HepG2 (cell line): ENCODE results near the gene AGBL2. TPM values are rescaled to one million over a fixed set of nuclear protein-coding genes. Genes with fewer than 3 reads are reported as not detected.

Source experiments
- ATAC-seq: fragments of 200-7000 bp; cut with Tn5 transposase; 3 replicates; pipeline ENCODE4 v1.9.1; 2020; ENCODE audit warnings: mild to moderate bottlenecking, moderate library complexity
- BruUV-seq: library from RNA; stranded (reverse); fragments of 400-500 nt; replicated peaks from 2 replicates; lab custom pipeline; 2021; lab: Mats Ljungman, UMichigan
- CTCF ChIA-PET: fragments of 300-600 bp; formaldehyde crosslinking; extraction: SDS; loops from one replicate; lab custom pipeline; 2021; ENCODE audit warnings: low total read pairs, inconsistent platforms, low intra/inter-chr PET ratio; lab: Yijun Ruan, JAX
- POLR2A ChIA-PET: fragments of 350-600 bp; sonication (Branson Sonifier 250); formaldehyde crosslinking; loops from one replicate; lab custom pipeline; 2020; ENCODE audit warnings: antibody characterized with exemption, inconsistent platforms; lab: Yijun Ruan, JAX
- DNase-seq: peaks from one replicate; pipeline ENCODE4 v3.0.0-alpha.2; 2015; ENCODE audit warnings: low spot score
- FAIRE-seq: peaks from 3 replicates; lab custom pipeline; 2011; peaks lifted over from hg19 to GRCh38; lab: Jason Lieb, UNC
- H2AFZ ChIP-seq: one replicate; pipeline ENCODE4 v1.6.1; 2011; ENCODE audit warnings: low read length, inconsistent platforms
- H3K27ac ChIP-seq: fragments of 300-600 bp; 3 replicates; pipeline ENCODE4 v1.8.0; 2011; ENCODE audit warnings: mixed run types, mild to moderate bottlenecking, mixed read lengths, low read length, inconsistent platforms; ENCODE audit not compliant: insufficient read depth; ENCODE audit errors: extremely low read length
- H3K27me3 ChIP-seq, 2 experiments: fragments of 200-600 bp in 1 of 2; 2 replicates in 1 of 2; 3 replicates in 1 of 2; pipeline versions ENCODE4 v1.6.0 to v1.8.0; 2011; ENCODE audit warnings: low read length in 2 of 2, mild to moderate bottlenecking in 2 of 2, moderate library complexity in 2 of 2, inconsistent platforms in 1 of 2; ENCODE audit not compliant: insufficient read depth in 2 of 2, control insufficient read depth in 1 of 2
- H3K36me3 ChIP-seq, 2 experiments: fragments of 200-600 bp in 1 of 2; replicated peaks in 1 of 2; 2 replicates in 1 of 2; 3 replicates in 1 of 2; pipeline versions ENCODE4 v1.5.1 to v1.8.0; 2011; ENCODE audit warnings: low read length in 2 of 2, inconsistent platforms in 1 of 2; ENCODE audit not compliant: insufficient read depth in 2 of 2, control insufficient read depth in 1 of 2
- H3K4me1 ChIP-seq: 2 replicates; pipeline ENCODE4 v1.5.1; 2012; ENCODE audit warnings: low read length, inconsistent platforms; ENCODE audit not compliant: insufficient read depth
- H3K4me2 ChIP-seq: 2 replicates; pipeline ENCODE4 v1.6.0; 2011; ENCODE audit warnings: low read depth, low read length, inconsistent platforms
- H3K4me3 ChIP-seq, 3 experiments: fragments of 200-600 bp in 1 of 3; sonication (generic), shearing (Covaris generic) in 1 of 3; replicated peaks in 1 of 3; 2 replicates each; pipeline ENCODE4 v1.5.1; 2011 to 2016; ENCODE audit warnings: low read length in 3 of 3, inconsistent platforms in 2 of 3, low read depth in 2 of 3, mild to moderate bottlenecking in 2 of 3, control low read depth in 1 of 3, mixed read lengths in 1 of 3; ENCODE audit not compliant: insufficient read depth in 1 of 3
- H3K79me2 ChIP-seq: one replicate; pipeline ENCODE4 v1.6.1; 2011; ENCODE audit warnings: low read length, inconsistent platforms; ENCODE audit not compliant: insufficient read depth
- H3K9ac ChIP-seq: 2 replicates; pipeline ENCODE4 v1.6.0; 2011; ENCODE audit warnings: mild to moderate bottlenecking, low read depth, low read length, inconsistent platforms; ENCODE audit not compliant: insufficient read depth
- H3K9me3 ChIP-seq: 2 replicates; pipeline ENCODE4 v1.5.1; 2012; ENCODE audit warnings: mild to moderate bottlenecking, low read length
- H4K20me1 ChIP-seq: 2 replicates; pipeline ENCODE4 v1.6.0; 2011; ENCODE audit warnings: inconsistent platforms, mild to moderate bottlenecking, low read length, moderate library complexity; ENCODE audit not compliant: insufficient read depth
- AHDC1 ChIP-seq: sonication (generic); formaldehyde crosslinking; IDR thresholded peaks from 2 replicates; pipeline ENCODE4 v1.5.1; 2020; ENCODE audit warnings: mild to moderate bottlenecking, missing genetic modification reagents, borderline replicate concordance
- ATF3 ChIP-seq: sonication (generic); formaldehyde crosslinking; IDR thresholded peaks from 2 replicates; pipeline ENCODE4 v1.4.0; 2020; ENCODE audit warnings: missing genetic modification reagents
- HDAC2 ChIP-seq: sonication (generic); formaldehyde crosslinking; IDR thresholded peaks from 2 replicates; pipeline ENCODE4 v1.4.0; 2020; ENCODE audit warnings: missing genetic modification reagents
- KLF6 ChIP-seq: IDR thresholded peaks from 2 replicates; pipeline ENCODE4 v1.8.0; 2016; ENCODE audit warnings: missing biosample characterization, missing genetic modification reagents
- RXRB ChIP-seq: IDR thresholded peaks from 2 replicates; pipeline ENCODE4 v1.6.1; 2016; ENCODE audit warnings: borderline replicate concordance, missing genetic modification reagents, missing compliant biosample characterization
- ZBTB42 ChIP-seq: sonication (generic); formaldehyde crosslinking; IDR thresholded peaks from 2 replicates; pipeline ENCODE4 v1.5.0; 2020; ENCODE audit warnings: mild to moderate bottlenecking, missing genetic modification reagents
- ZNF609 ChIP-seq: sonication (generic); formaldehyde crosslinking; IDR thresholded peaks from 2 replicates; pipeline ENCODE4 v1.4.0; 2020; ENCODE audit warnings: mild to moderate bottlenecking, missing genetic modification reagents, borderline replicate concordance
- ZNF709 ChIP-seq: sonication (generic); formaldehyde crosslinking; IDR thresholded peaks from 2 replicates; pipeline ENCODE4 v1.5.0; 2020; ENCODE audit warnings: mild to moderate bottlenecking, missing genetic modification reagents
- WGBS: methylation state at CpG from one replicate; pipeline ENCODE4 v1.1.6; 2017; ENCODE audit warnings: low lambda C conversion rate; 5-methylcytosine and 5-hydroxymethylcytosine counted together
- in situ Hi-C: cut with HindIII; loops from 2 replicates; pipeline ENCODE4 v1.10.0; 2017; ENCODE audit warnings: low pct_unique_long_range_greater_than_20kb; ENCODE audit not compliant: extremely low pct_ligation_motif_present
- intact Hi-C: fragments of 100-400 bp; cut with micrococcal nuclease; formaldehyde crosslinking; loops from one replicate; pipeline ENCODE4 v1.10.0; 2022; ENCODE audit not compliant: unreplicated experiment
- polyA plus RNA-seq, 8 experiments: library from polyadenylated mRNA; depleted of rRNA in 3 of 8; stranded (reverse) in 7 of 8; unstranded in 1 of 8; fragments of >200 nt; fragmentation: Illumina TruSeq in 4 of 8; extraction: Trizol in 4 of 8; gene quantifications; 2 replicates each; pipeline versions ENCODE4 v1.2.1 to v1.2.3, GENCODE V29; 2011 to 2016; ENCODE audit warnings: low read depth in 4 of 8, missing spikeins in 1 of 8, mixed read lengths in 1 of 8; ENCODE audit not compliant: insufficient read depth in 1 of 8
- total RNA-seq, 5 experiments: library from RNA; depleted of rRNA; stranded (reverse); fragments of >200 nt; fragmentation: Illumina TruSeq; extraction: Trizol; gene quantifications; 2 replicates each; pipeline ENCODE4 v1.2.3, GENCODE V29; 2016; ENCODE audit warnings: low read depth in 1 of 5

The AGBL2 gene
- total and polyA plus RNA-seq, 2 of the 13 experiments (the other 11 are each of a cell fraction or from before 2014, with no cell fraction given): 1.6 to 5.7 TPM

GRCh38 chr11:47725442-47726117, 10.4 kb upstream of the AGBL2 start (continued):
- 0 out of 2 replicates have a peak, but pooled peaks have one; percentile 20 for TF ChIP-seq AHDC1 (CRISPR knock-in tag)
- TF ChIP-seq, all 625 proteins: peak for 6

- ATAC-seq (peak; percentile 96), FAIRE-seq (peak; percentile 98), DNase-seq (peak; percentile 98)
- Histone ChIP-seq H3K79me2 (no peaks in the 10 kb centered on the region), H3K9ac (no peak overlapping the region), H3K4me3 (peak overlapping the region in 1 of 3 experiments; percentile 5; a peak in 1 of 6 replicates), H4K20me1 (peaks cover 2% of the 10 kb centered on the region; the same call in 1 of the 2 replicates), H3K27ac (peak overlapping the region; percentile 67), H3K4me2 (no peak overlapping the region), H3K36me3 (peaks cover 13 to 39% of the 10 kb centered on the region in 2 experiments), H3K27me3 (no peaks in the 10 kb centered on the region), H2AFZ (no peak overlapping the region), H3K4me1 (peaks cover 67% of the 10 kb centered on the region), H3K9me3 (no peaks in the 10 kb centered on the region)
- intact Hi-C loops: loop anchor here (1.0 kb wide), 1 partner anchor 82 kb away; the partner anchor contains the start of gene MTCH2
- no TSS peak for BruUV-seq
- in situ Hi-C loops: loop anchor here (10.0 kb wide), 1 partner anchor 79 kb away; the partner anchor contains the start of gene MTCH2
- 9% methylated on average over 6 of the region's 6 CpGs for WGBS
- POLR2A ChIA-PET: interaction anchor here (0.6 to 1.5 kb wide), 11 partner anchors 9 to 298 kb away, joined by 3 to 40 read pairs (median 4); partner anchors contain the start of genes AGBL2 and PSMC3
- CTCF ChIA-PET: interaction anchor here (0.6 kb wide), 1 partner anchor 123 kb away, joined by 3 read pairs; no protein-coding TSS in a partner anchor
- TF ChIP-seq ZNF609 (CRISPR knock-in tag) (peak; percentile 73; the same call in 1 of the 2 replicates), ATF3 (CRISPR knock-in tag) (peak; percentile 99), RXRB (CRISPR knock-in tag) (peak; percentile 93), HDAC2 (CRISPR knock-in tag) (peak; percentile 96), KLF6 (CRISPR knock-in tag) (0 out of 2 replicates have a peak, but pooled peaks have one; percentile 53), ZNF709 (no peak), ZBTB42 (no peak)
Measured at GRCh38 chr11:47724041-47724729, 9.0 kb upstream of the AGBL2 start.
